H1 (cell line): ENCODE data around the gene HDLBP. TPM values are rescaled to one million over a fixed set of nuclear protein-coding genes. Genes with fewer than 3 reads are reported as not detected.

Experiments
- BCL11A ChIP-seq, 2 experiments: IDR thresholded peaks; one replicate each; pipeline ENCODE4 v1.6.1; 2011; ENCODE audit warnings: low read depth in 2 of 2, low read length in 2 of 2, mild to moderate bottlenecking in 2 of 2
- JUN ChIP-seq: IDR thresholded peaks from 2 replicates; pipeline ENCODE4 v1.6.1; 2011; ENCODE audit warnings: low read depth, mild to moderate bottlenecking, improper control_type of control experiment, low read length
- RBBP5 ChIP-seq: IDR thresholded peaks from 2 replicates; pipeline ENCODE4 v1.7.1; 2012; ENCODE audit warnings: low read depth, mild to moderate bottlenecking, inconsistent platforms, low read length, moderate library complexity, borderline replicate concordance
- SUZ12 ChIP-seq: fragments of 200-600 bp; sonication (generic); IDR thresholded peaks from 2 replicates; pipeline ENCODE4 v1.6.1; 2012; ENCODE audit warnings: mild to moderate bottlenecking, inconsistent platforms, low read length, moderate library complexity, mixed read lengths
- polyA plus RNA-seq, 7 experiments: library from polyadenylated mRNA; depleted of rRNA in 3 of 7; stranded (reverse) in 5 of 7; unstranded in 2 of 7; fragments of >200 nt in 5 of 7; fragments of 200-250 nt in 2 of 7; gene quantifications; 1 replicate in 5 of 7; 2 replicates in 1 of 7; 4 replicates in 1 of 7; pipeline versions ENCODE4 v1.2.1 to v1.2.3, GENCODE V29; 2011 to 2013; ENCODE audit warnings: missing spikeins in 2 of 7, mixed read lengths in 2 of 7
- total RNA-seq: library from RNA; stranded (reverse); fragmentation: NEBNext Ultra II Directional; extraction: Animal tissue kit (Norgen Biotek cat#: 25700); gene quantifications from 2 replicates; pipeline ENCODE4 v1.2.1, GENCODE V29; 2021

HDLBP gene
- total and polyA plus RNA-seq, 2 of the 8 experiments (the other 6 are each of a cell fraction or from before 2014, with no cell fraction given), result 185 to 360 TPM

- no peak for TF ChIP-seq BCL11A (IDR thresholded peaks at IDR 0.05; ENCODE audit: low read depth in 2 of 2, low read length in 2 of 2)
- TF ChIP-seq RBBP5, result no peak
- TF ChIP-seq SUZ12, result no peak
- no peak for TF ChIP-seq JUN
Observed at GRCh38 chr2:241219856-241220356, 95.6 kb downstream of the HDLBP start (continued).
